GM12878 (cell line): Measurements from ENCODE around the gene NMB. TPM values are rescaled to one million over a fixed set of nuclear protein-coding genes. Genes with fewer than 3 reads are reported as not detected.

Source experiments
- BCL3 ChIP-seq: IDR thresholded peaks from 2 replicates; pipeline ENCODE4 v1.6.1; 2011; ENCODE audit warnings: borderline replicate concordance, low read depth, mild to moderate bottlenecking, moderate library complexity, low read length; ENCODE audit not compliant: insufficient read depth, poor library complexity, severe bottlenecking
- GABPA ChIP-seq: IDR thresholded peaks from 2 replicates; pipeline ENCODE4 v1.6.1; 2014; ENCODE audit warnings: antibody characterized with exemption, low read depth, mild to moderate bottlenecking, inconsistent platforms
- JUNB ChIP-seq: IDR thresholded peaks from 2 replicates; pipeline ENCODE4 v1.6.1; 2016; ENCODE audit warnings: antibody characterized with exemption, mild to moderate bottlenecking
- MXI1 ChIP-seq: fragments of 150-350 bp; IDR thresholded peaks from 2 replicates; pipeline ENCODE4 v1.6.1; 2011; ENCODE audit warnings: low read depth, mild to moderate bottlenecking, inconsistent platforms, low read length, improper control_type of control experiment
- NR2F1 ChIP-seq: fragments of 450-650 bp; conservative IDR thresholded peaks from 2 replicates; pipeline ENCODE4 v1.6.1; 2017; ENCODE audit warnings: mild to moderate bottlenecking
- RAD51 ChIP-seq: fragments of 450-650 bp; IDR thresholded peaks from 2 replicates; pipeline ENCODE4 v1.6.1; 2016; ENCODE audit warnings: moderate library complexity, mild to moderate bottlenecking, inconsistent platforms
- SMAD5 ChIP-seq: IDR thresholded peaks from 2 replicates; pipeline ENCODE4 v1.6.1; 2016; ENCODE audit warnings: antibody characterized with exemption, low read depth
- ZZZ3 ChIP-seq: IDR thresholded peaks from 2 replicates; pipeline ENCODE4 v1.6.1; 2011; ENCODE audit warnings: low read depth; ENCODE audit not compliant: control insufficient read depth, insufficient read length
- polyA plus RNA-seq, 11 experiments: library from polyadenylated mRNA; depleted of rRNA in 4 of 11; unstranded in 6 of 11; stranded (reverse) in 5 of 11; fragments of >200 nt; fragmentation: Nextera tagmentation in 4 of 11; fragmentation: Illumina TruSeq in 1 of 11; extraction: Ambion mirVana in 4 of 11; extraction: Trizol in 1 of 11; gene quantifications; 1 replicate in 1 of 11; 2 replicates in 10 of 11; pipeline versions ENCODE4 v1.2.1 to v1.2.3, GENCODE V29; 2011 to 2016; ENCODE audit warnings: inconsistent platforms in 2 of 11, missing spikeins in 2 of 11, low read depth in 1 of 11
- total RNA-seq, 4 experiments: library from RNA; depleted of rRNA in 3 of 4; stranded (reverse); fragments of >200 nt in 3 of 4; fragmentation: Illumina TruSeq in 1 of 4; extraction: Trizol in 1 of 4; gene quantifications; 2 replicates each; pipeline versions ENCODE4 v1.2.1 to v1.2.3, GENCODE V29; 2013 to 2021
- TF ChIP-seq, protein P1 (sequence below): IDR thresholded peaks from 2 replicates; pipeline ENCODE4 v1.6.1; 2012; ENCODE audit warnings: mild to moderate bottlenecking, low read depth, low read length

NMB gene
- total and polyA plus RNA-seq, 10 of the 15 experiments (the other 5 are each of a cell fraction or from before 2014, with no cell fraction given) = 0.32 to 4.1 (median 1.6) TPM

DNA sequence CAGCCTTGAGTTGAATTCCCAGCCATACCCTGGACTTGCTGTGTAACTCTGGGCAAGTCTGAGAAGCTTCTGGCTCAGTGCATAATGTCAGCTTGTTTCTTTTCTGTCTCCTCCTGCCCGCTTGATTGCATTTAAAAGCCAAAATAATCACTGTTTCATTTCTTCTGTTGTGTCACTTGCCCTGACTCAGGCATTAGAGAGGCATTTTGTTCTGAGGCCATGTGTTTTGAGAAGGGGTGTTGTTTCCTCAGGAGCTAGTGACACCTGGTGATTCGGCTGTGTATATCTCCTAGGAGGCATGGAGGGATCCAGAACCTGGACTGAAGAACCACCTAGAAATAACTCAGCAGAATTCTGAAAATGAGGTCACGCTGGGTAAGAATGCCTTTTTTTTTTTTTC is 19.9 kb downstream of the NMB start (continued):
- TF ChIP-seq, protein P1, sequence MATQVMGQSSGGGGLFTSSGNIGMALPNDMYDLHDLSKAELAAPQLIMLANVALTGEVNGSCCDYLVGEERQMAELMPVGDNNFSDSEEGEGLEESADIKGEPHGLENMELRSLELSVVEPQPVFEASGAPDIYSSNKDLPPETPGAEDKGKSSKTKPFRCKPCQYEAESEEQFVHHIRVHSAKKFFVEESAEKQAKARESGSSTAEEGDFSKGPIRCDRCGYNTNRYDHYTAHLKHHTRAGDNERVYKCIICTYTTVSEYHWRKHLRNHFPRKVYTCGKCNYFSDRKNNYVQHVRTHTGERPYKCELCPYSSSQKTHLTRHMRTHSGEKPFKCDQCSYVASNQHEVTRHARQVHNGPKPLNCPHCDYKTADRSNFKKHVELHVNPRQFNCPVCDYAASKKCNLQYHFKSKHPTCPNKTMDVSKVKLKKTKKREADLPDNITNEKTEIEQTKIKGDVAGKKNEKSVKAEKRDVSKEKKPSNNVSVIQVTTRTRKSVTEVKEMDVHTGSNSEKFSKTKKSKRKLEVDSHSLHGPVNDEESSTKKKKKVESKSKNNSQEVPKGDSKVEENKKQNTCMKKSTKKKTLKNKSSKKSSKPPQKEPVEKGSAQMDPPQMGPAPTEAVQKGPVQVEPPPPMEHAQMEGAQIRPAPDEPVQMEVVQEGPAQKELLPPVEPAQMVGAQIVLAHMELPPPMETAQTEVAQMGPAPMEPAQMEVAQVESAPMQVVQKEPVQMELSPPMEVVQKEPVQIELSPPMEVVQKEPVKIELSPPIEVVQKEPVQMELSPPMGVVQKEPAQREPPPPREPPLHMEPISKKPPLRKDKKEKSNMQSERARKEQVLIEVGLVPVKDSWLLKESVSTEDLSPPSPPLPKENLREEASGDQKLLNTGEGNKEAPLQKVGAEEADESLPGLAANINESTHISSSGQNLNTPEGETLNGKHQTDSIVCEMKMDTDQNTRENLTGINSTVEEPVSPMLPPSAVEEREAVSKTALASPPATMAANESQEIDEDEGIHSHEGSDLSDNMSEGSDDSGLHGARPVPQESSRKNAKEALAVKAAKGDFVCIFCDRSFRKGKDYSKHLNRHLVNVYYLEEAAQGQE = no peak
- TF ChIP-seq MXI1 (no peak), NR2F1 (no peak), RAD51 (no peak), SMAD5 (no peak), ZZZ3 (no peak), JUNB (no peak), GABPA (no peak), BCL3 (no peak)
